Measurements from ENCODE around the gene GJC3. TPM values are rescaled to one million over a fixed set of nuclear protein-coding genes. Genes with fewer than 3 reads are reported as not detected.

Gene GJC3
- total and polyA plus RNA-seq, 9 of the 15 experiments (the other 6 are each of a cell fraction or from before 2014, with no cell fraction given), result 0.10 to 0.45 (median 0.28) TPM; not detected in 1

GRCh38 chr7:99928994-99929729, at the start of gene GJC3 (continued):
- no peak for TF ChIP-seq SREBF2 (CRISPR knock-in tag; IDR thresholded peaks at IDR 0.05)
- TF ChIP-seq MCM2 (IDR thresholded peaks at IDR 0.05; ENCODE audit: low read depth), result no peak
- no peak for TF ChIP-seq MBD2 (IDR thresholded peaks at IDR 0.05; ENCODE audit: borderline replicate concordance, low read depth)
- TF ChIP-seq ZNF384 (IDR thresholded peaks at IDR 0.05; ENCODE audit: low read depth, low read length), result 0 out of 2 replicates have a peak, but pooled peaks have one; percentile 10
- no peak for TF ChIP-seq SRSF9 (IDR thresholded peaks at IDR 0.05; ENCODE audit: borderline replicate concordance, low read depth, low read length)
- no peak for TF ChIP-seq ELK1 (CRISPR knock-in tag; IDR thresholded peaks at IDR 0.05)
- no peak for TF ChIP-seq ZNF75A (CRISPR knock-in tag; IDR thresholded peaks at IDR 0.05)
- TF ChIP-seq NBN (IDR thresholded peaks at IDR 0.05; ENCODE audit: low read depth), result no peak
- TF ChIP-seq SMC3 (conservative IDR thresholded peaks at IDR 0.05; ENCODE audit: insufficient read depth, low read depth, low read length), result peak; percentile 46; the same call in 1 of the 2 replicates
- TF ChIP-seq SMAD4 (CRISPR knock-in tag; conservative IDR thresholded peaks at IDR 0.05), result peak; percentile 42; the same call in 1 of the 2 replicates
- no peak for TF ChIP-seq ZNF232 (CRISPR knock-in tag; IDR thresholded peaks at IDR 0.05)
- no peak for TF ChIP-seq ZNF436 (CRISPR knock-in tag; IDR thresholded peaks at IDR 0.05)
- TF ChIP-seq CXXC5 (CRISPR knock-in tag; IDR thresholded peaks at IDR 0.05), result peak; percentile 38
- peak; percentile 54; the same call in 1 of the 2 replicates for TF ChIP-seq TFAP4 (CRISPR knock-in tag; IDR thresholded peaks at IDR 0.05; ENCODE audit: borderline replicate concordance)
- no peak for TF ChIP-seq RREB1 (CRISPR knock-in tag; IDR thresholded peaks at IDR 0.05)
- peak in 1 of 2 experiments; percentile 54; a peak in 2 of 4 replicates for TF ChIP-seq RCOR1 (IDR thresholded peaks at IDR 0.05; ENCODE audit: borderline replicate concordance in 1 of 2, low read depth in 2 of 2, low read length in 2 of 2)
- TF ChIP-seq E2F4 (CRISPR knock-in tag; IDR thresholded peaks at IDR 0.05; ENCODE audit: low read depth), result no peak
- no peak for TF ChIP-seq TBP (optimal IDR thresholded peaks at IDR 0.05; ENCODE audit: low read depth, low read length)

Data from K562 (cell line).